IPS-18a (cell line): ENCODE measurements around the gene ZBTB7C.

ENCODE experiments used
- H3K27ac ChIP-seq: one replicate; pipeline ENCODE4 v1.5.1; 2013; ENCODE audit warnings: low read length
- H3K27me3 ChIP-seq: one replicate; pipeline ENCODE4 v1.6.1; 2013; ENCODE audit warnings: mild to moderate bottlenecking, low read length; ENCODE audit not compliant: control insufficient read depth, insufficient read depth
- H3K36me3 ChIP-seq: one replicate; pipeline ENCODE4 v1.6.1; 2013; ENCODE audit warnings: low read depth, low read length; ENCODE audit not compliant: control insufficient read depth
- H3K4me1 ChIP-seq: one replicate; pipeline ENCODE4 v1.6.1; 2013; ENCODE audit warnings: low read depth, low read length; ENCODE audit not compliant: control insufficient read depth
- H3K4me3 ChIP-seq: one replicate; pipeline ENCODE4 v1.5.1; 2013; ENCODE audit warnings: low read length
- H3K9ac ChIP-seq: one replicate; pipeline ENCODE4 v1.6.1; 2013; ENCODE audit warnings: mild to moderate bottlenecking, low read length, moderate library complexity
- H3K9me3 ChIP-seq: one replicate; pipeline ENCODE4 v1.6.1; 2013; ENCODE audit warnings: low read depth, low read length; ENCODE audit not compliant: control insufficient read depth

Gene ZBTB7C

DNA sequence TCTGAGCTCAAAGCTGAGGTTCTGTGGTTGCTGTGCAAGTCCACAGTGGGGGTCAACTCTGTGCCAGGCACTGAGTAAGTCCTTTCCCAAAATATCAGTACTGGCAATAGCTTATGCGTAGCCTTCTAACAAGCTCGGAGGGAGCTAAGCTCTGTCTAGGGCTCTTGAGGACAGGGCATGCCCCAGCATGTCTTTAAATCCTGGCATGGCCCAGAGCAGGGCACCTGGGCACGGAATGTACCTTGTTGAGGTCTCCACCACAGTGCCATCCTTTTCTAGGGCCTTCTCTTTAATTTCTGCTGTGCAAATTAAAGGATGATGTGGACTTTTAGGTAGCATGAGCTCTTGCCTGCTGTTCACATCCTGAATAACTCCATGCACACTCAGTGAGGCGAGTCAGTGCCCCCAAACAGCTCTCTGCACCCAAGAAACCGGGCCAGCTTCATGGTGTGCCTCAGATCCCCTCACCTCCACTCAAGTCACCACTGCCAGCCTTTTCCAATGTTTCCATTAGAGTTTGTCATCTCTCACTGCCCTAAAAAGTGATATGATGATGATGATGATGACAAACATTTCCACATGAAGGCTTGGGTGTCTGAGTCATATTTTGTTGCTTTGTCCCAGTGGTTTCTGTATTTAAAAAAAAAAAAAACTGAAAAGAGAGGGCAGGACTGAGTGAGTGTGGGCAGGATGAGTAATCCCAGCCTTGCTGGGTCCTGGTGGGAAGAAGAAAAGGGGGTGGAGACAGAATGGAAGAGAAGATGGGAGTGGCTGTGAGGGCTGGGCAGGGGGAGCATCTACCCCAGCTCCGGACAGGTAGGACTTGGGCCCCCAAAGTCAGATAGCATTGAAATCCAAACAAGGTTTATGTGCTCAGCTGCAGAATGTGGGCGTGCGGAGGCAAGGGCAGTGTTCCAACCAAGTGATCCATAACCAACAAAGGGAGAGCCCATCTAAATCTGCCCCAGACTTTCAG is 78.9 kb downstream of the ZBTB7C start:
- Histone ChIP-seq H3K9ac (no peak overlapping the region), H3K9me3 (no peaks in the 10 kb centered on the region), H3K27ac (no peak overlapping the region), H3K27me3 (no peaks in the 10 kb centered on the region), H3K4me1 (peaks cover 3% of the 10 kb centered on the region), H3K36me3 (no peaks in the 10 kb centered on the region), H3K4me3 (no peak overlapping the region)

DNA sequence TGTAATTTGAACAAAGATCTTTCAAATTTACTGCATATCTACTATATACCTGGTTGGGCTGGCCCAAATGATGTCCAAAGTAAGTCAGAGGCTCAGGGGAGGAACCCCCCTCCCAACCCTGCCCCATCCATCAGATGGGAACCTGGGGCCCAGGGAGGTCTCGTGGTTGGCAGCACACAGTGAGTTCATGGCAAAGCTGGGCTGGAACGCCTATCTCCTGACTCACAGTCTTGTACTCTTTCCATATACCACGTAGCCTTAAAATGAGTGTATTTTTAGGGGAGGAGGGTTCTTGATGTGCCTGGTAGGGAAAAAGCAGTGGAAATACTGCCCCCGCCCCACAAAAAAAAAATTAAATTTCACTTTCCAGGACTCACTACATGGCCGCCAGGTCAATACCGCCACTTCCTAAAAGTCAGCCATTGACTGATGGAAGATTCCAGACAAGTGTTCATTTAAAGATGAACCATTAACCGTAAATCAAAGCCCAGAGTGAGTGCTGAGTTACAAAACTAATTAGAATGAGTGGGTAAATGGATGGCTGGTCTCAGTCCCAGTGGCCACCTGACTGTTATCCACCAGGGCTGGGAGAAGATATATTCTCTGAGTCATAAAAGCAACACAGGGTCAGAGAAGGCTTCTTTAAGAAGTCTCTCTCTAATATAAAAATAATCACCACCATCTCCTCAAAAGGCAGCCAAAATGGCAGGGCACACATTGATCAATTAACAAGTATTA is 80.5 kb downstream of the ZBTB7C start:
- no peak overlapping the region for H3K27ac ChIP-seq
- peaks cover 1% of the 10 kb centered on the region for H3K4me1 ChIP-seq

DNA sequence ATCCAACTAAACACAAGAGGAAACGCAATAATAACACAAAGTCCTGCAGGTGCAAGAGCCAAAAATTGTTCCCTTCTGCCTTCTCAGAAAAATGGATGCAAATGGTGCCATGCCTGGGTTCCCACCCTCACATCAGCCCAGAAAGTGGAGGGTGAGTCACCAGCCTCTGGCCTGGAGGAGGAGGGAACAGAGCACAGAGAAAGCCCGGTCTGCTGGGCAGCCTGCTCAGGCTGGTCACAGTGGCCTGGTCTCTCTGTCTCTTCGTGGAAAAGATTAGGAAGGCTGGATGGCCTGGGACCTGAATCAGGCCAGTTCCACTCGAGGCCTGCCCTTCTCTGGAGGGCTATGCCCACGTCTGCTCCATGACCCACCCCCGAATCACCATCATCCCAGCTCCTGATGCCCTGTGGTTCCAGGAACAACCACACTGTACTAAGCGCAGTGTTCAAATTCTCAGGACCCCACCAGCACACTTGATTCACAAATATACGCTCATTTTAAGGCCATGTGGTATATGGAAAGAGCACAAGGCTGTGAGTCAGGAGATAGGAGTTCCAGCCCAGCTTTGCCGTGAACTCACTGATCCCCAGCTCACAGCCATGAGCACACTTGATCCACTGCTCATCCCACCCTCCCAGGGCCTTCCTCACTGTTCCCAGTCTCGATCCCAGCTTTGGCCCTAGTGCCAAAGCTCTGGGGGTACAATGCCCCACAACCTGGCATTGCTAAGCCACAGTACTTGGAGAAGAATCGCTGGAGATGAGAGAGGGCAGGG is 82.1 kb downstream of the ZBTB7C start:
- Histone ChIP-seq H3K27ac (no peak overlapping the region), H3K36me3 (no peaks in the 10 kb centered on the region), H3K4me3 (no peak overlapping the region), H3K4me1 (no peaks in the 10 kb centered on the region), H3K9me3 (no peaks in the 10 kb centered on the region), H3K9ac (no peak overlapping the region), H3K27me3 (no peaks in the 10 kb centered on the region)

More for the DNA sequence above, 80.5 kb downstream of the ZBTB7C start:
- no peaks in the 10 kb centered on the region for H3K9me3 ChIP-seq
- H3K9ac ChIP-seq, result no peak overlapping the region
- no peak overlapping the region for H3K4me3 ChIP-seq
- no peaks in the 10 kb centered on the region for H3K27me3 ChIP-seq
- no peaks in the 10 kb centered on the region for H3K36me3 ChIP-seq

DNA sequence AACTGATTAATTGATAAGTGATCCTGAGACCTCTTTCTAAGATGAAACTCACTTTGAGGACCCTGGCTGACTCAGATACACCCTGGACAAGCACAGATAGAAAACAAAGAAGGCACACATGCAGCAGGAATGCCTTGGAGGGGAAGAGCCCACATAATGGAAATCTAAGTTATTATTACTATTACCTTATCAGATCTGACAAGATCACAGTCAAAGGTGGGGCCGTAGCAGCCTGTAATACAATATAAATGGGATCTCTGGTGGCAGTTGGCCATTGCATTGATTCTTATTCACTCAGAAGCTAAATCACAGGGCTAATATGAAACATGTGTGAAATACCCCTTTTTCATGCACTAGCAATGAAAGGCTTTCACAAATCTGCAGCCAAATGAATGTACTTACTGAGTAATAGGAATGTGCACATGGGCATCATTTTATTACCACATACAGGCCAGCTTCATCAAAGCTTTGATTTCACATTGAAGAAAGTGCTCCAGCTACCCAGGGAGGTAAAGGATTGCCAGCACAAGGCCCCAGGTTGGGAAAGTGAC is 84.0 kb downstream of the ZBTB7C start:
- no peaks in the 10 kb centered on the region for H3K9me3 ChIP-seq
- no peak overlapping the region for H3K27ac ChIP-seq
- H3K27me3 ChIP-seq, result no peaks in the 10 kb centered on the region
- H3K4me1 ChIP-seq, result no peaks in the 10 kb centered on the region
- no peak overlapping the region for H3K9ac ChIP-seq
- H3K36me3 ChIP-seq, result no peaks in the 10 kb centered on the region
- H3K4me3 ChIP-seq, result no peak overlapping the region

DNA sequence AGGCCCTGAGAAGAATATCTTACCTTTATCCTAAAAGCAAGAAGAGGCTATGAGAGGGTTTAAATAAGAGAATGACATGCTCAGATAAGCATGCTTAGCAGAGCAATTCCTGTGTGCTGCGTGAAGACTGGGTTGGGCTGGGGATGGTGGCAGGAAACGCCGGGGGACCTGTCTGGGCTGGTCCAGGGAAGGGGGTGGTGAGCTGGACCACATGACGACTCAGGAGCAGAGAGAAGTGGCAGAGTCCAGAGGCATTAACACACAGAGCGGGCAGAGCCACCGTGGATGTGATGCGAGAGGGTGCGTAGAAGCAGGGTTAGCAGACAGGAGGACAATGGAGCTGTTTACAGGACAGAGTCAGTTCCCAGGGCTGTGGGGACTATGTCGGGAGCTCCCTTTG is 84.5 kb downstream of the ZBTB7C start:
- H3K9ac ChIP-seq, result no peak overlapping the region
- no peaks in the 10 kb centered on the region for H3K9me3 ChIP-seq
- H3K27ac ChIP-seq, result no peak overlapping the region
- H3K4me1 ChIP-seq, result no peaks in the 10 kb centered on the region
- H3K27me3 ChIP-seq, result no peaks in the 10 kb centered on the region
- no peak overlapping the region for H3K4me3 ChIP-seq
- no peaks in the 10 kb centered on the region for H3K36me3 ChIP-seq

DNA sequence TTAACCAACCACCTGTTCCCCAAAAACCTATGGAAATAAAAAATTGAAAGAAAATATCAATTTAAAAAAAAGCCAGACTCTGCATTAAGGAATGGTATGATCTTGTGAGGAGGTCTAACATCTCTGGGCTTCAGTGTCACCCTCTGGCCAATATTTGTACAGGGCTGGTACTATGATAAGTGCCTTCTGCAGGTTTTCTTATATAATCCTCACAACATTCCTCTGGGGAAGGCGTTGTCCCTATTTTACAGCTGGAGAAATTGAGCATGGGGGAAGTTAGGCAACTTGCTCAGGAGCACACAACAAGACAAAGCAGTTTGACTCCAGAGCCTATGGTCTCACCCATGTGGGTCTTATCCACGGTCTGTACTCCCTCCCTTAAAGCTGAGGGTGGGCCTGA is 86.0 kb downstream of the ZBTB7C start:
- H3K36me3 ChIP-seq, result no peaks in the 10 kb centered on the region
- no peaks in the 10 kb centered on the region for H3K9me3 ChIP-seq
- H3K27ac ChIP-seq, result no peak overlapping the region
- no peak overlapping the region for H3K9ac ChIP-seq
- peaks cover 3% of the 10 kb centered on the region for H3K4me1 ChIP-seq
- no peaks in the 10 kb centered on the region for H3K27me3 ChIP-seq
- H3K4me3 ChIP-seq, result no peak overlapping the region

DNA sequence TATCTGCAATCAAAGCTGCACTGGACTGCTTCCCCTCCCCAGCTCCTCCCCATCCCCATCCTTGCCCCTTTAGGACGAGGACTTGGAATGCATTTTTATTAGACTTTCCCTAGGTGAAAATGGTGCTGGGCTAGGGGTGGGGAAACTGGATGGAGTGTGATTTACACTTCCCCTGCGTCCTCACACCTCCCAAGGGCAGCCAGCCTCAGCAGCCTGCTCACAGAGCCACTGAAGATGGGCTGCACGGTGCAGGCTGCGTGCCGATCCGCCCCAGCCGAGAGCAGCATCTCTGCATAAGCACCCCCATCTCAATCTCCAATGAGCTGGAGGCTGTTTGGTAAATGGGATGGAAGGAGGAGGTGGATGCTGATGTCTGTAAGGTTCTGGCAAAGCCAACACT is 87.6 kb downstream of the ZBTB7C start:
- Histone ChIP-seq H3K27ac (no peak overlapping the region), H3K27me3 (no peaks in the 10 kb centered on the region), H3K4me1 (peaks cover 3% of the 10 kb centered on the region), H3K36me3 (no peaks in the 10 kb centered on the region), H3K9ac (no peak overlapping the region), H3K9me3 (no peaks in the 10 kb centered on the region), H3K4me3 (no peak overlapping the region)

DNA sequence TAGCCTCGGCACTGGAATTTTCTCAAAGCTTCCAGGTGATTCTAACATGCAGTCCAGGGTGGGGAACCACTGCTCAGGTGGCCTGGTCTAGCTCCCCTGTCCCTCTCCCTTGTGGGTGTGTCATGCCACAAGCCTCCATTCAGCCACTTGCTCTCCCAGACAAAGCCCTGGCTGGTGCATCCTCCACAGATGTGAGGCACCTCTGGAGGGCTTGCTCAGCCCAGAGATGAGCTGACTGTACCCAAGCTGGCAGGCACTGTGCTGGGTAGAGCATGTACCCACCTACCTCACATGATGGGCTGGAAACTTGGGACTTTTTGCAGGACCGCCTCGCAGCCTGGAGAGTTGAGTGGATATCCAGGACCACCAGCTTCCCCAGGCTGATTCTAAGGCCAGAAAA is 88.1 kb downstream of the ZBTB7C start:
- Histone ChIP-seq H3K27ac (no peak overlapping the region), H3K36me3 (no peaks in the 10 kb centered on the region), H3K4me3 (no peak overlapping the region), H3K9me3 (no peaks in the 10 kb centered on the region), H3K9ac (no peak overlapping the region), H3K27me3 (no peaks in the 10 kb centered on the region), H3K4me1 (peaks cover 3% of the 10 kb centered on the region)

DNA sequence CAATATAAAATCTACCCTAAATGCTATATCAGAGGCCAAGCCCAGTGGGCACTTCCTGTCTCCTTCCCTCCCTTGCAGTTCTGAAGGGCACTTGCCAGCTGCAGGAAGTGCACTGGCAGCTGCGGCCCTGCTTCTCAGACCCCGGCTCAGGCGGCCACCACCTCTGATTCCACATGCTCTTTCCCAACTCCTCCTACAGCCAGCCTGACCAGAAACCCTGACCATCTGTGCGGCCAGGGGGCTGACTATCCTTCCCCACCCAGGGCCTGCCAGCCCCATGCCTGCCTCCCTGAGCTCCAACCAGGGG is 88.6 kb downstream of the ZBTB7C start:
- no peak overlapping the region for H3K27ac ChIP-seq
- H3K36me3 ChIP-seq, result no peaks in the 10 kb centered on the region
- H3K4me1 ChIP-seq, result peaks cover 3% of the 10 kb centered on the region
- no peaks in the 10 kb centered on the region for H3K9me3 ChIP-seq
- no peaks in the 10 kb centered on the region for H3K27me3 ChIP-seq
- no peak overlapping the region for H3K9ac ChIP-seq
- H3K4me3 ChIP-seq, result no peak overlapping the region

DNA sequence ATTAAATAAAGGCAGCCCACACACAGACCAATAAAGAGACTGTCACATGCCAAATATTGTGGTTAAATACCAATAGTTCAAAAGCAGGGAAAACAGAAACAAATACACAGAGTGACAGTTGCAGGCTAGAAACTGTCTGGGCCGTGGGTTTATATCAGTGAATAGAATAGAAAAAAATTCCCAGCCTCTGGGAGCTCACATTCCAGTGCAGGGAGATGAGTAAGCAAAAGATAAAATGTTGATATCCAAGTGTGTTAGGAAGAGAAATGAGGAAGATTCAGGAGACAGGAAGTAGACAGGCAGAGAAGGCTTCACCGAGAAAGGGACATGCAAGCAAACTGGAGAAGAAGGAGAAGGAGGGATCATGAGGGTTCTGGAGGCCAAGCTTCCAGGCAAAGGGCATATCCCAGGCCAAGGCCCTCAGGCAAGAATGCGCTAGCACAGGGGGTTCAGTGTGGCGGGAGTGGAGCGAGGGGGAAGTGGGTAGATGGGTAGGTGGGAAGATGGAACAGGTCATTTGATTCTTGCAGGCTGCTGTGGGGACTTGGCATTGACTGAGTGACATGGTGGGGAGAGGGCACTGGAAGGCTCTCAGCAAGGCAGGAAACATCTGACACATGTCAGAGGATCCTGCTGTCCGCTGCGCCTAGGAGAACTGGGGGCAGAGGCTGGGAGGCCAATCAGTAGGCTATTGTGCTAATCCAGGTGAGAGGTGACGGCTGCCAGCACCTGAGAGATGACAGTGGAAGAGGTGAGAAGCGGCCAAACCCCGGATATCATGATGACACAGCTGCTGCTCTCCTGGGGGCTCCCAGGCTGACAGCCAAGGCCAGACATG is 89.2 kb downstream of the ZBTB7C start:
- no peaks in the 10 kb centered on the region for H3K27me3 ChIP-seq

More for the DNA sequence above, 89.2 kb downstream of the ZBTB7C start:
- Histone ChIP-seq H3K9ac (no peak overlapping the region), H3K27ac (no peak overlapping the region), H3K4me1 (peaks cover 3% of the 10 kb centered on the region), H3K36me3 (no peaks in the 10 kb centered on the region), H3K4me3 (no peak overlapping the region), H3K9me3 (no peaks in the 10 kb centered on the region)
